Uterus (tissue), 4 donors: Measurements from ENCODE around the gene STX18. TPM values are rescaled to one million over a fixed set of nuclear protein-coding genes. Genes with fewer than 3 reads are reported as not detected.
A peak's percentile ranks its signal among the peaks of the same experiment; 100 is the strongest.

Source experiments
- DNase-seq, 2 donors: peaks; one replicate each; pipeline ENCODE4 v3.0.0-alpha.2; 2019 to 2020
- H3K27ac ChIP-seq, 2 donors: fragments of 200-600 bp; sonication (generic); 1 replicate in 1 of 2; 2 replicates in 1 of 2; pipeline ENCODE4 v1.5.1; 2016 to 2018
- H3K27me3 ChIP-seq, 2 donors: fragments of 200-600 bp; sonication (generic); one replicate each; pipeline ENCODE4 v1.5.1; 2018 to 2019; ENCODE audit warnings: control low read depth in 1 of 2
- H3K36me3 ChIP-seq, 2 donors: fragments of 200-600 bp; sonication (generic); one replicate each; pipeline ENCODE4 v1.5.1; 2019; ENCODE audit warnings: control low read depth in 1 of 2
- H3K4me1 ChIP-seq, 2 donors: fragments of 200-600 bp; sonication (generic); one replicate each; pipeline ENCODE4 v1.5.1; 2018 to 2019; ENCODE audit warnings: control low read depth in 1 of 2
- H3K4me3 ChIP-seq, 2 donors: fragments of 200-600 bp; sonication (generic); 1 replicate in 1 of 2; 2 replicates in 1 of 2; pipeline ENCODE4 v1.5.1; 2018 to 2019; ENCODE audit warnings: mild to moderate bottlenecking in 1 of 2
- H3K9me3 ChIP-seq, 2 donors: fragments of 200-600 bp; sonication (generic); one replicate each; pipeline ENCODE4 v1.5.1; 2019; ENCODE audit warnings: control low read depth in 1 of 2
- CTCF ChIP-seq, 4 experiments: fragments of 200-600 bp in 2 of 4; fragments of 450-650 bp in 2 of 4; sonication (generic) in 2 of 4; IDR thresholded peaks; one replicate each; pipeline ENCODE4 v1.5.1; 2016 to 2019; ENCODE audit warnings: antibody characterized with exemption in 4 of 4, mild to moderate bottlenecking in 2 of 4, moderate library complexity in 1 of 4
- POLR2A ChIP-seq, 2 donors: fragments of 450-650 bp; IDR thresholded peaks; one replicate each; pipeline ENCODE4 v1.6.1; 2016; ENCODE audit warnings: antibody characterized with exemption in 2 of 2, mild to moderate bottlenecking in 1 of 2, moderate library complexity in 1 of 2
- intact Hi-C: fragments of 100-400 bp; cut with DNase I; formaldehyde crosslinking; loops from one replicate; pipeline ENCODE4 v1.15.1; 2023; ENCODE audit warnings: low total_unique reads
- total RNA-seq, 4 donors: library from RNA; depleted of rRNA in 3 of 4; stranded (reverse); fragments of >200 nt in 3 of 4; gene quantifications; one replicate each; pipeline versions ENCODE4 v1.1.0 to v1.2.4, GENCODE V29; 2014 to 2023
- donor health status: DM: yes; HTN: yes; CAD: no.

The STX18 gene
- total RNA-seq, 4 donors from 2014 or later = 6.4 to 62.5 (median 28.9) TPM

- Histone ChIP-seq H3K27ac (no peak overlapping the region), H3K9me3 (no peaks in the 10 kb centered on the region), H3K27me3 (no peaks in the 10 kb centered on the region), H3K4me3 (no peak overlapping the region), H3K36me3 (no peaks in the 10 kb centered on the region), H3K4me1 (no peaks in the 10 kb centered on the region)
- intact Hi-C loops = no loop called here
- no peak for TF ChIP-seq POLR2A (IDR thresholded peaks at IDR 0.05)
- no peak for TF ChIP-seq CTCF (IDR thresholded peaks at IDR 0.05)
- peak in 1 of 2 donors; percentile 3 for DNase-seq
Observed at GRCh38 chr4:4420421-4420820, 121.4 kb downstream of the STX18 start.

- Histone ChIP-seq H3K27ac (no peak overlapping the region), H3K27me3 (no peaks in the 10 kb centered on the region), H3K4me3 (no peak overlapping the region), H3K36me3 (no peaks in the 10 kb centered on the region), H3K9me3 (no peaks in the 10 kb centered on the region), H3K4me1 (no peaks in the 10 kb centered on the region)
- peak in 1 of 2 donors; percentile 5 for DNase-seq
- intact Hi-C loops = no loop called here
- TF ChIP-seq POLR2A (IDR thresholded peaks at IDR 0.05) (no peak), CTCF (IDR thresholded peaks at IDR 0.05) (no peak)
Observed at GRCh38 chr4:4419896-4420295, 122.0 kb downstream of the STX18 start.

GRCh38 chr4:4418676-4419390 is 123.0 kb downstream of the STX18 start:
- no peak overlapping the region for H3K27ac ChIP-seq
- no peaks in the 10 kb centered on the region for H3K4me1 ChIP-seq
- no peak for DNase-seq
- TF ChIP-seq CTCF (IDR thresholded peaks at IDR 0.05) = no peak
- no peak for TF ChIP-seq POLR2A (IDR thresholded peaks at IDR 0.05)
- no peaks in the 10 kb centered on the region for H3K36me3 ChIP-seq
- no peaks in the 10 kb centered on the region for H3K9me3 ChIP-seq
- no peak overlapping the region for H3K4me3 ChIP-seq
- intact Hi-C loops = no loop called here
- H3K27me3 ChIP-seq = no peaks in the 10 kb centered on the region

- no peak for DNase-seq
- intact Hi-C loops = no loop called here
- no peaks in the 10 kb centered on the region for H3K27me3 ChIP-seq
- no peaks in the 10 kb centered on the region for H3K9me3 ChIP-seq
- H3K27ac ChIP-seq = no peak overlapping the region
- H3K36me3 ChIP-seq = no peaks in the 10 kb centered on the region
- no peaks in the 10 kb centered on the region for H3K4me1 ChIP-seq
- H3K4me3 ChIP-seq = no peak overlapping the region
- TF ChIP-seq CTCF (IDR thresholded peaks at IDR 0.05) = no peak
Observed at GRCh38 chr4:4417886-4418285, 124.0 kb downstream of the STX18 start.

- H3K27me3 ChIP-seq = no peaks in the 10 kb centered on the region
- intact Hi-C loops = no loop called here
- DNase-seq = no peak
- TF ChIP-seq POLR2A (IDR thresholded peaks at IDR 0.05) (no peak), CTCF (IDR thresholded peaks at IDR 0.05) (no peak)
- H3K27ac ChIP-seq = no peak overlapping the region
- no peaks in the 10 kb centered on the region for H3K36me3 ChIP-seq
- H3K4me3 ChIP-seq = no peak overlapping the region
- no peaks in the 10 kb centered on the region for H3K4me1 ChIP-seq
- no peaks in the 10 kb centered on the region for H3K9me3 ChIP-seq
Observed at GRCh38 chr4:4416981-4417380, 124.9 kb downstream of the STX18 start.
